ENCODE results near the gene FBXW12.
"Not testable (repeated sequence)": the region's sequence is repeated elsewhere in the genome, so short reads cannot be mapped to it uniquely, and the experiment has no call there.

FBXW12 gene

GRCh38 chr3:48387634-48388033 lies 15.6 kb downstream of the FBXW12 start:
- no peak for DNase-seq

GRCh38 chr3:48388966-48389365 lies 16.9 kb downstream of the FBXW12 start:
- DNase-seq: no peak

GRCh38 chr3:48394391-48394790 lies 22.4 kb downstream of the FBXW12 start:
- DNase-seq: no peak

- DNase-seq: no peak
Observed at GRCh38 chr3:48395714-48396113, 23.7 kb downstream of the FBXW12 start.

- DNase-seq: no peak
Observed at GRCh38 chr3:48397767-48398681, 26.0 kb downstream of the FBXW12 start.

- DNase-seq: no peak
Observed at GRCh38 chr3:48398701-48399386, 26.8 kb downstream of the FBXW12 start.

GRCh38 chr3:48399387-48400172 lies 27.6 kb downstream of the FBXW12 start:
- no peak for DNase-seq

- peak; percentile 76 for DNase-seq
Observed at GRCh38 chr3:48400824-48401433, 28.9 kb downstream of the FBXW12 start.

- DNase-seq: not testable (repeated sequence)
Observed at GRCh38 chr3:48401434-48401901, 29.4 kb downstream of the FBXW12 start.

- no peak for DNase-seq
Observed at GRCh38 chr3:48402281-48402732, 30.3 kb downstream of the FBXW12 start.

GRCh38 chr3:48402907-48403306 lies 30.9 kb downstream of the FBXW12 start:
- no peak for DNase-seq

- DNase-seq: no peak
Observed at GRCh38 chr3:48403533-48404439, 31.8 kb downstream of the FBXW12 start.

- DNase-seq: no peak
Observed at GRCh38 chr3:48404440-48405342, 32.7 kb downstream of the FBXW12 start.

GRCh38 chr3:48405343-48405881 lies 33.4 kb downstream of the FBXW12 start:
- DNase-seq: no peak

- no peak for DNase-seq
Observed at GRCh38 chr3:48405971-48406370, 34.0 kb downstream of the FBXW12 start.

- no peak for DNase-seq
Observed at GRCh38 chr3:48406443-48407431, 34.7 kb downstream of the FBXW12 start.

GRCh38 chr3:48407542-48408099 lies 35.6 kb downstream of the FBXW12 start:
- no peak for DNase-seq

- no peak for DNase-seq
Observed at GRCh38 chr3:48408823-48409281, 36.8 kb downstream of the FBXW12 start.

Data from CD4-positive, alpha-beta T cell treated with Interleukin-4 for 4 hours (primary cell).